Right forelimb (tissue), 1 donor: Measurements from ENCODE around the gene CEBPG.
A peak's percentile ranks its signal among the peaks of the same experiment; 100 is the strongest.

Source experiments
- DNase-seq: peaks from one replicate; pipeline ENCODE4 v3.0.0-alpha.2; 2018

CEBPG gene

DNA sequence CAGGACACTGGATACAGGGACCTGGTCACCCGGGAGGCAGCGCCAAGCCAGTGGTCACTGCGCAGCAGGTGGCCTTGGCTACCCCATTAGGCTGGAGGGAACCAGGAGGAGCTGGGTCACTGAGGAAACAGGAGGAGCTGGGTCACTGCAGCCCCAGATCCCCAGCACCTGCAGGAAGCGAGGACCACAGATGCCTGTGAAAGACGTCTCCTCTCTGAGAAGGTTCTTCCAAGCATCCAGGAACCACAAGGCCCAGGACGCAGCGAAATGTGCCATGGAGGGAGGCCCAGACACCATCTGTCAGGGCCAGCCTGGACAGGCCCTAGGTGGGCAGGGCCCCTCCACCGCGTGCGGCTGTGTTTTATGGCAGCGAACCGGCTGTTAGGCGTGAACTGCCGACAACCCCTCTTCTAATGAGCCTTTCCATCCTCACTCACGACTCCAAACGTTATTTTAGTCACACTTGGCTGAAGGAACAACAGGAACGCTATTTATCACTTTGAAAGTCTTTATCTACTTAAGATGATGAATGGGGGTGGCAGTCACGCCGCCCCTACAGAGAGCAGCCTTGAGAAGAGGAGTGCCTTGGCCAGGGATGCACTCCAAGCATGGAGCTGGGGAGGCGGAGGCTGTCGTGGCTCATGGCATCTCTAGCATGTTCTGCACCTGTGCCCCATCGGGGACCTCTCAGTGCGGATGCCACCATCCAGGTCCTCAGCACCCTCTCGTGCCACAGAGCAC lies 53.3 kb downstream of the CEBPG start:
- no peak for DNase-seq

- DNase-seq = peak; percentile 37
Measured at GRCh38 chr19:33427801-33428626, 54.5 kb downstream of the CEBPG start.

DNA sequence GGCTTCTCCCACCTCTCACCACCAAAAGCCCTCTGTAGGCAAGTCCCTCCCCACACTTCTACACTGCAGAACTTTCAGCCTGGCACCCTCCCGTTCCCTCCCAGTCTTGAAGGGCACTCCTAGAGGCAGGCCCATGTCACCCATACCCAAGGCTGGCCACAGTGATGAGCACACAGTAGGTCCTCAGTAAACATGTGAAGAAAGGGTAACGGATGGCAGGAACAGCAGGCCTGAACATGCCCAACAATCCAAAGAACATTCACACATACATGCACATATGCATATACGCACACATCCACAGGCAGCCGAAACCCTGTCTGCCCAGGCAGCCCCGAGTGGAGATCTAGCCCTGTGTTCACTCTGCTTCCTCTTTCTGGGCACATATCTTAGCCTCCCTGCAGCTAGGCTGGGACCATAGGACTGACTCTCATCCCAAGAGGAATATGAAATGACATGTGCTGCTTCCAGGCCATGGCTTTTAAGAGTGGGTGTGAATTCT lies 55.2 kb downstream of the CEBPG start:
- DNase-seq = no peak

DNA sequence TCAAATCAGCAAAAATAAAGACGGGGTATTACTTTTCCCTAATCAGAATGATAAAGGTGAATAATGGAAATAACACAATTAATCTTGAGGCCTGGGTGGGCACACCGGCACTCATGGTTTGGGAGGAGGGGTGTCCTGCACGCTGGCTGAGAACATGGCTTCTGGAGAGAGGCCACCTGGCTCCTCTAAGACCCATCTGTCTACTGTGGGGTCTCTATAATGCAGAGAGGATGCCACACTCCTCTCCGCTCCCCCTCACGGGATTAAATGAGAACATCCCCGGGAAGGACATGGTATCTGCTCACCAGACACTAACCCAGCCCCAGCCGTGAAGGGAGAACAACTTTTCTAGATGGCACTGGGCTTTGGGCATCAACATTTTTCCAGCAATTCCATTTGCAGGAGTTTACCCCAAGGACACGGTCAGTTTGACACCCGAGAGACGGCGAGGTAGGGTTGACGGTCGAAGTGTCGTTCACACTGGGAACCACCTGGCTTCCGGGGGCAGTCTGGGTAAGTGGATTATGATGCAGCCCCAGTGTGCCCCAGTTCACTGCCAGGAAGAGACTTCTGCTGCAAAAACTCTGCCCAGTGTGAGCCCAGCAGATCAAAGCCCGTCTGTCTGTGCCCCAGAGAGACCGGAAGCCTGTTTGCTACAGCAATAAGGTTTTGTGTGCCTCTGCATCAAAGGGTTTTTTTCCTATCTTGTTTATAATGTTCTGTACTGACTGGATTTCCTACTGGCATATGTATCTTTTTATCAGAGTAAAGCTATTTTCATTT lies 56.6 kb downstream of the CEBPG start:
- no peak for DNase-seq

DNA sequence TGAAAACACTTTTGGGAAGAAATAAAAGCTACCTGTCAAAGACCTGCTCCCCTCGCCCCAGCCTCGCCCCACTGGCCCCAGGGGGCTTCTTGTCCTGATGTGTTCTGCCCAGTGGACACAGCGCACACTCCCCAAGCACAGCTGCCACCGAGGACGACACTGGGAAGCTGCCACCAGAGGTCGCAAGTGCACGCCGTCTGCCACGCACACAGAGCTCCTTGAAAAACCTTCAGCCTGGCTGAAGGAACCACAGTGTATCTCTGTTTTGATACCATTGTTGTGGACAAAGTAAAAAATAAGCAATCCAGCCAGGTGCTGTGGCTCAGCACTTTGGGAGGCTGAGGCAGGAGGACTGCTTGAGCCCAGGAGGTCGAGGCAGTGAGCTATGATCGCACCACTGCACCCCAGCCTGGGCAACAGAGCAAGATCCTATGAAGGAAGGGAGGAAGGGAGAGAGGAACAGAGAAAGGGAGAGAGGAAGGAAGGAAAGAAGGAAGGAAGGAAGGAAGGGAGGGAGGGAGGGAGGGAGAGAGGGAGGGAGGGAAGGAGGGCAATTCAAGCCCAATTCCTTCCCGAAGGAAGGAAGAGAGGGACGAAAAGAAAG lies 57.3 kb downstream of the CEBPG start:
- peak; percentile 83 for DNase-seq

DNA sequence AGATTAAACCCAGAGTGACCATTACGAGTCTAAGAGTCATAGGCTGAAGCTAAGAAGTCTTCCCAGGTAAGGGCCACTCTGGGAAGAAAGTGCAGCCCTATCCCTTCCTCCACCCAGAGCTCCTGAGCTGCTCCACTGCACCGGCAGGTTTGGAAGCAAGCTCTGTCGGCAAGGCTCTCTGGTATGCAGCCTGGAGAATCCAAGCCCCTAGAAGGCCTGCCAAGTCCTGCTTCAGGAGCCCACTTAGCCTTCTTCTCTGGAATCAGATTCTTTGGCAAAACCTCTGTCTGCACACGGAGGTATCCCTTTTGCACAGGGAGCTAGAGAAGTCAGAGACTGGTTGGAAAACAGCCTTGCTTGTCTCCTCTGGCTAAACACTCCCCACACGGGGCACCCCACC lies 58.5 kb downstream of the CEBPG start:
- DNase-seq = peak; percentile 42
